Measurements from ENCODE around the gene TNFSF15.

DNA sequence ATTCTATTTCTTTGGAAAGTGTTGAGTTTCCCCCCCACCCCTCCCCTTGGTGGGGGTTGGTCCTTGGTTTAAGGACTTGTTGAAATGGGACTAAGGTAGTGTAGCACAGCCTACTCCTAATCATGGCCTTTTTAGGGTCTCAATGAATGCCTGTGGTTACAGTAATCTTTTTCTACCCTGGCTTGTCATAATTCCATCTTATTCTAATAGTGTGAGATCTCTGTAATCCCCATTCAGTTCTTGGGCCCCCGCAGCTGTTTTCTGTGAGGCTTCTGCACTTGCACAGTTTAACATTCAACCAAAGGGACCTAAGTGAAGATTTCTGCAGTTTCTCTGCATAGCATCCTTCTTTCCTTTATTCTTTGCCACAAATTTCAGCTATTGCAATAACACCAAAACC lies 30.7 kb downstream of the TNFSF15 start:
- TF ChIP-seq, protein P1, sequence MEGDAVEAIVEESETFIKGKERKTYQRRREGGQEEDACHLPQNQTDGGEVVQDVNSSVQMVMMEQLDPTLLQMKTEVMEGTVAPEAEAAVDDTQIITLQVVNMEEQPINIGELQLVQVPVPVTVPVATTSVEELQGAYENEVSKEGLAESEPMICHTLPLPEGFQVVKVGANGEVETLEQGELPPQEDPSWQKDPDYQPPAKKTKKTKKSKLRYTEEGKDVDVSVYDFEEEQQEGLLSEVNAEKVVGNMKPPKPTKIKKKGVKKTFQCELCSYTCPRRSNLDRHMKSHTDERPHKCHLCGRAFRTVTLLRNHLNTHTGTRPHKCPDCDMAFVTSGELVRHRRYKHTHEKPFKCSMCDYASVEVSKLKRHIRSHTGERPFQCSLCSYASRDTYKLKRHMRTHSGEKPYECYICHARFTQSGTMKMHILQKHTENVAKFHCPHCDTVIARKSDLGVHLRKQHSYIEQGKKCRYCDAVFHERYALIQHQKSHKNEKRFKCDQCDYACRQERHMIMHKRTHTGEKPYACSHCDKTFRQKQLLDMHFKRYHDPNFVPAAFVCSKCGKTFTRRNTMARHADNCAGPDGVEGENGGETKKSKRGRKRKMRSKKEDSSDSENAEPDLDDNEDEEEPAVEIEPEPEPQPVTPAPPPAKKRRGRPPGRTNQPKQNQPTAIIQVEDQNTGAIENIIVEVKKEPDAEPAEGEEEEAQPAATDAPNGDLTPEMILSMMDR (IDR thresholded peaks at IDR 0.05): no peak
- TF ChIP-seq POLR2A (IDR thresholded peaks at IDR 0.05): no peak
